ENCODE data around the gene NAALAD2. TPM values are rescaled to one million over a fixed set of nuclear protein-coding genes. Genes with fewer than 3 reads are reported as not detected.

Gene NAALAD2
- total RNA-seq, 1 donor from 2014 or later, result 3.1 TPM

GRCh38 chr11:90178751-90179150, 44.3 kb downstream of the NAALAD2 start:
- no peaks in the 10 kb centered on the region for H3K36me3 Mint-ChIP-seq (ENCODE audit: low read depth, unreplicated experiment)
- no peak overlapping the region for H3K4me2 ChIP-seq (ENCODE audit: low read length)
- H3K9me3 ChIP-seq (ENCODE audit: insufficient read depth, low read depth, low read length), result no peaks in the 10 kb centered on the region
- no peak overlapping the region for H3K27ac ChIP-seq (ENCODE audit: low read depth, low read length)
- no peaks in the 10 kb centered on the region for H3K4me1 Mint-ChIP-seq (ENCODE audit: low read depth, unreplicated experiment)
- no peaks in the 10 kb centered on the region for H3K9me3 Mint-ChIP-seq (ENCODE audit: unreplicated experiment)
- no peak overlapping the region for H3K4me3 ChIP-seq (ENCODE audit: insufficient read depth, low read depth, low read length)
- no peaks in the 10 kb centered on the region for H3K79me2 ChIP-seq (ENCODE audit: insufficient read depth, low read length)
- no peaks in the 10 kb centered on the region for H3K27me3 ChIP-seq (ENCODE audit: insufficient read depth, low read length)
- FAIRE-seq (no peak), DNase-seq (ENCODE audit: low read depth) (no peak)
- H3K27me3 Mint-ChIP-seq (ENCODE audit: low read depth, unreplicated experiment), result no peaks in the 10 kb centered on the region
- no peaks in the 10 kb centered on the region for H3K4me1 ChIP-seq (ENCODE audit: insufficient read depth, low read length)
- no peaks in the 10 kb centered on the region for H3K36me3 ChIP-seq (ENCODE audit: insufficient read depth, low read length)
- no peak overlapping the region for H3K27ac Mint-ChIP-seq (ENCODE audit: unreplicated experiment)
- no peak overlapping the region for H2AFZ ChIP-seq (ENCODE audit: low read depth, low read length)
- H3K9ac ChIP-seq (ENCODE audit: low read length), result no peak overlapping the region
- no peak overlapping the region for H3K4me3 Mint-ChIP-seq (ENCODE audit: unreplicated experiment)
- no peaks in the 10 kb centered on the region for H4K20me1 ChIP-seq (ENCODE audit: insufficient read depth, low read length)
- TF ChIP-seq EZH2 (IDR thresholded peaks at IDR 0.05; ENCODE audit: insufficient read depth, low read length), result no peak
- TF ChIP-seq CTCF (IDR thresholded peaks at IDR 0.05; ENCODE audit: insufficient read depth, low read depth, low read length), result no peak

GRCh38 chr11:90179923-90180322, 45.5 kb downstream of the NAALAD2 start:
- FAIRE-seq, result no peak

More at GRCh38 chr11:90179923-90180322, 45.5 kb downstream of the NAALAD2 start:
- Histone ChIP-seq H3K79me2 (ENCODE audit: insufficient read depth, low read length) (no peaks in the 10 kb centered on the region), H3K4me3 (ENCODE audit: insufficient read depth, low read depth, low read length) (no peak overlapping the region), H3K27me3 (ENCODE audit: insufficient read depth, low read length) (no peaks in the 10 kb centered on the region), H2AFZ (ENCODE audit: low read depth, low read length) (no peak overlapping the region), H3K9me3 (ENCODE audit: insufficient read depth, low read depth, low read length) (no peaks in the 10 kb centered on the region), H3K4me2 (ENCODE audit: low read length) (no peak overlapping the region), H3K27ac (ENCODE audit: low read depth, low read length) (no peak overlapping the region), H3K36me3 (ENCODE audit: insufficient read depth, low read length) (no peaks in the 10 kb centered on the region), H3K9ac (ENCODE audit: low read length) (no peak overlapping the region), H4K20me1 (ENCODE audit: insufficient read depth, low read length) (no peaks in the 10 kb centered on the region), H3K4me1 (ENCODE audit: insufficient read depth, low read length) (no peaks in the 10 kb centered on the region)
- H3K4me1 Mint-ChIP-seq (ENCODE audit: low read depth, unreplicated experiment), result no peaks in the 10 kb centered on the region
- TF ChIP-seq EZH2 (IDR thresholded peaks at IDR 0.05; ENCODE audit: insufficient read depth, low read length) (no peak), CTCF (IDR thresholded peaks at IDR 0.05; ENCODE audit: insufficient read depth, low read depth, low read length) (no peak)
- H3K4me3 Mint-ChIP-seq (ENCODE audit: unreplicated experiment), result no peak overlapping the region
- no peaks in the 10 kb centered on the region for H3K36me3 Mint-ChIP-seq (ENCODE audit: low read depth, unreplicated experiment)
- no peak overlapping the region for H3K27ac Mint-ChIP-seq (ENCODE audit: unreplicated experiment)
- H3K27me3 Mint-ChIP-seq (ENCODE audit: low read depth, unreplicated experiment), result no peaks in the 10 kb centered on the region
- no peak for DNase-seq (ENCODE audit: low read depth)
- no peaks in the 10 kb centered on the region for H3K9me3 Mint-ChIP-seq (ENCODE audit: unreplicated experiment)

All from astrocyte (in vitro differentiated cells and primary cell).